ENCODE results near the gene SERP2. TPM values are rescaled to one million over a fixed set of nuclear protein-coding genes. Genes with fewer than 3 reads are reported as not detected.

The SERP2 gene
- total and polyA plus RNA-seq, 2 donors (not counting 3 experiments of a cell fraction or from before 2014, with no cell fraction given) = 0.30 TPM; not detected in 1

GRCh38 chr13:44368062-44368591, 5.5 kb upstream of the SERP2 start:
- no peaks in the 10 kb centered on the region for H3K79me2 ChIP-seq (ENCODE audit: control insufficient read depth, insufficient read depth, low read length)
- TF ChIP-seq JUN (IDR thresholded peaks at IDR 0.05; ENCODE audit: borderline replicate concordance, insufficient read depth, insufficient read length, low read depth) = no peak
- TF ChIP-seq FOS (IDR thresholded peaks at IDR 0.05; ENCODE audit: borderline replicate concordance, insufficient read depth, low read length) = no peak
- TF ChIP-seq POLR2A (IDR thresholded peaks at IDR 0.05; ENCODE audit: low read depth, low read length) = no peak
- TF ChIP-seq EZH2 (IDR thresholded peaks at IDR 0.05; ENCODE audit: borderline replicate concordance, low read depth, low read length, severe bottlenecking) = no peak
- TF ChIP-seq MAX (IDR thresholded peaks at IDR 0.05; ENCODE audit: insufficient read depth, insufficient read length) = no peak
- TF ChIP-seq POLR2AphosphoS5 (IDR thresholded peaks at IDR 0.05; ENCODE audit: insufficient read depth, low read depth, low read length) = no peak
- TF ChIP-seq CTCF (IDR thresholded peaks at IDR 0.05; ENCODE audit: extremely low read depth in 1 of 2, insufficient read depth in 1 of 2, low read depth in 1 of 2, low read length in 2 of 2) = no peak
- TF ChIP-seq GATA2 (IDR thresholded peaks at IDR 0.05; ENCODE audit: insufficient read depth, insufficient read length, low read depth, low read length) = no peak
- no peaks in the 10 kb centered on the region for H3K9me1 ChIP-seq (replicated peaks; ENCODE audit: control insufficient read depth, extremely low read depth, insufficient read depth, low read length)
- FAIRE-seq (no peak), DNase-seq (ENCODE audit: low read depth, low spot score) (peak; percentile 21)
- intact Hi-C loops (cut with micrococcal nuclease) = no loop called here
- CTCF ChIA-PET = interaction anchor here (1.0 to 1.4 kb wide), 2 partner anchors 15 to 17 kb away, joined by 3 read pairs; no protein-coding TSS in a partner anchor
- H3K4me1 ChIP-seq (ENCODE audit: control insufficient read depth, extremely low read depth, insufficient read depth, low read length) = peaks cover 29% of the 10 kb centered on the region
- H3K4me2 ChIP-seq (ENCODE audit: insufficient read depth, low read length) = no peak overlapping the region
- H3K4me3 ChIP-seq (replicated peaks in 1 of 3; ENCODE audit: insufficient read depth in 1 of 3, low read depth in 1 of 3, low read length in 3 of 3) = no peak overlapping the region
- no TSS peak for BruUV-seq (replicated peaks)
- no peak overlapping the region for H3K9ac ChIP-seq (replicated peaks; ENCODE audit: extremely low read depth, insufficient read depth, low read length)
- POLR2A ChIA-PET = interaction anchor here (1.7 kb wide), 1 partner anchor 69 kb away, joined by 4 read pairs; no protein-coding TSS in a partner anchor
- no peak overlapping the region for H3K27ac ChIP-seq (ENCODE audit: insufficient read depth, low read depth, low read length)
- H3K9me3 ChIP-seq (replicated peaks; ENCODE audit: control insufficient read depth, insufficient read depth, low read length) = no peaks in the 10 kb centered on the region
- H4K20me1 ChIP-seq (replicated peaks; ENCODE audit: control insufficient read depth, extremely low read depth, insufficient read depth, low read length) = no peaks in the 10 kb centered on the region
- peak overlapping the region; percentile 28 for H2AFZ ChIP-seq (ENCODE audit: low read depth, low read length)
- H3K36me3 ChIP-seq (ENCODE audit: control insufficient read depth in 2 of 2, extremely low read depth in 1 of 2, insufficient read depth in 2 of 2, low read length in 2 of 2) = no peaks in the 10 kb centered on the region
- H3K27me3 ChIP-seq (ENCODE audit: control insufficient read depth in 2 of 2, insufficient read depth in 2 of 2, low read length in 2 of 2) = no peaks in the 10 kb centered on the region
- dilution Hi-C loops (cut with MboI; ENCODE audit: extremely low pct_ligation_motif_present, low sequenced_read_pairs) = no loop called here

All from endothelial cell of umbilical vein (primary cell).